Neural cell (in vitro differentiated cells): ENCODE measurements around the gene DCX.

Experiments used
- POLR2AphosphoS5 ChIP-seq: IDR thresholded peaks from 2 replicates; pipeline ENCODE4 v1.6.1; 2012
- SMC3 ChIP-seq: fragments of 450-650 bp; conservative IDR thresholded peaks from 2 replicates; pipeline ENCODE4 v1.6.1; 2014; ENCODE audit warnings: antibody characterized with exemption, mild to moderate bottlenecking, moderate library complexity; ENCODE audit not compliant: poor library complexity
- TAF1 ChIP-seq: IDR thresholded peaks from 2 replicates; pipeline ENCODE4 v1.6.1; 2012; ENCODE audit warnings: low read depth
- TF ChIP-seq, protein P1 (sequence below): fragments of 450-650 bp; IDR thresholded peaks from 2 replicates; pipeline ENCODE4 v1.5.1; 2014; ENCODE audit warnings: antibody characterized with exemption, mild to moderate bottlenecking, moderate library complexity; ENCODE audit not compliant: poor library complexity, severe bottlenecking

DNA sequence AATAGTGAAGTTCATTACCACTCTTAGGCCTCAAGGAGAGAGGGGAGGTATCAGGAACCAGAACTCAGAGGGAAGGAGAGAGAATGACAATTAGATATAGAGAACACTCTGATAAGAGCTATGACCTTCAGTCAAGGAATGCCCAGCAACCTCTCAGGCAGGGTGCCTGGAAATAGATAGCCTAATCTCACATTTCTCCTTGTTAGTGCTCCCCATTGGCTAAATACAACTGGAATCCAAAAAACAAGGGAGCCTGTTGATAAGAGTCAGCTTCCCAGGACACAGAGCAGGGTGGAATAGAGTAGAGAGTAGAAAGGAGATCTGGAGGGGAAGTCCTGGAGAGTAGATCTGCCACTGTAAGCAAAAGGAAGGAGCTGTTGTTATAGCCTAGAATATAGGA, 62.1 kb downstream of the DCX start:
- TF ChIP-seq POLR2AphosphoS5 (no peak), SMC3 (no peak), TAF1 (no peak)
- TF ChIP-seq, protein P1, sequence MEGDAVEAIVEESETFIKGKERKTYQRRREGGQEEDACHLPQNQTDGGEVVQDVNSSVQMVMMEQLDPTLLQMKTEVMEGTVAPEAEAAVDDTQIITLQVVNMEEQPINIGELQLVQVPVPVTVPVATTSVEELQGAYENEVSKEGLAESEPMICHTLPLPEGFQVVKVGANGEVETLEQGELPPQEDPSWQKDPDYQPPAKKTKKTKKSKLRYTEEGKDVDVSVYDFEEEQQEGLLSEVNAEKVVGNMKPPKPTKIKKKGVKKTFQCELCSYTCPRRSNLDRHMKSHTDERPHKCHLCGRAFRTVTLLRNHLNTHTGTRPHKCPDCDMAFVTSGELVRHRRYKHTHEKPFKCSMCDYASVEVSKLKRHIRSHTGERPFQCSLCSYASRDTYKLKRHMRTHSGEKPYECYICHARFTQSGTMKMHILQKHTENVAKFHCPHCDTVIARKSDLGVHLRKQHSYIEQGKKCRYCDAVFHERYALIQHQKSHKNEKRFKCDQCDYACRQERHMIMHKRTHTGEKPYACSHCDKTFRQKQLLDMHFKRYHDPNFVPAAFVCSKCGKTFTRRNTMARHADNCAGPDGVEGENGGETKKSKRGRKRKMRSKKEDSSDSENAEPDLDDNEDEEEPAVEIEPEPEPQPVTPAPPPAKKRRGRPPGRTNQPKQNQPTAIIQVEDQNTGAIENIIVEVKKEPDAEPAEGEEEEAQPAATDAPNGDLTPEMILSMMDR = no peak
